ENCODE results near the gene TEX55. TPM values are rescaled to one million over a fixed set of nuclear protein-coding genes. Genes with fewer than 3 reads are reported as not detected.

Gene TEX55
- total RNA-seq, result not detected in 2 replicates

GRCh38 chr3:119145500-119146167, at the start of gene TEX55:
Gene TEX55, plus strand, starts transcription at chr3:119146165. Its CDS starts 25 bp downstream, at chr3:119146190.

GRCh38 chr3:119173325-119173724, 27.4 kb downstream of the TEX55 start, which contains the start of gene UPK1B:
Gene UPK1B, plus strand, starts transcription at chr3:119173598. Its CDS starts 13,144 bp downstream, at chr3:119186742.

Other genes starting within 250 kb of the TEX55 start
- 0.14 TPM in 1 of 2 replicates, not detected in the other for gene IGSF11, start 111.3 kb upstream of the TEX55 start, total RNA-seq
- gene UPK1B, start 27.4 kb downstream of the TEX55 start, total RNA-seq, result not detected in 2 replicates
- gene B4GALT4, start 94.7 kb downstream of the TEX55 start, total RNA-seq, result 56.5 and 74.2 TPM in 2 replicates
- 8.6 and 16.0 TPM in 2 replicates for gene ARHGAP31, start 148.2 kb downstream of the TEX55 start, total RNA-seq